H1 (cell line): Measurements from ENCODE around the gene UTP15. TPM values are rescaled to one million over a fixed set of nuclear protein-coding genes. Genes with fewer than 3 reads are reported as not detected.

ENCODE experiments used
- CTCF ChIA-PET: fragments of 300-600 bp; sonication (Branson Sonifier 250); formaldehyde crosslinking; loops from one replicate; lab custom pipeline; 2021; ENCODE audit not compliant: partially characterized antibody; lab: Charles Lee
- POLR2A ChIA-PET: fragments of 300-600 bp; sonication (Branson Sonifier 250); formaldehyde crosslinking; loops from one replicate; lab custom pipeline; 2021; ENCODE audit warnings: inconsistent platforms; ENCODE audit not compliant: partially characterized antibody; lab: Charles Lee
- DNase-seq, 2 experiments: peaks; one replicate each; pipeline versions ENCODE4 v3.0.0 to v3.0.0-alpha.2; 2010 to 2022; ENCODE audit warnings: low spot score in 2 of 2, low read depth in 1 of 2, mixed read lengths in 1 of 2
- FAIRE-seq: peaks from 2 replicates; lab custom pipeline; 2011; peaks lifted over from hg19 to GRCh38; lab: Jason Lieb, UNC
- H2AFZ ChIP-seq: 2 replicates; pipeline ENCODE4 v1.8.1; 2012; ENCODE audit warnings: low read length, inconsistent platforms
- H2AK5ac ChIP-seq: 2 replicates; pipeline ENCODE4 v1.6.1; 2013; ENCODE audit warnings: low read depth, low read length
- H2BK120ac ChIP-seq: replicated peaks from 2 replicates; pipeline ENCODE3; 2013; ENCODE audit warnings: low read depth, low read length, inconsistent platforms
- H2BK12ac ChIP-seq: 2 replicates; pipeline ENCODE4 v1.6.1; 2013; ENCODE audit warnings: low read depth, low read length
- H2BK15ac ChIP-seq: 2 replicates; pipeline ENCODE4 v1.6.1; 2013; ENCODE audit warnings: low read length
- H2BK20ac ChIP-seq: 2 replicates; pipeline ENCODE4 v1.6.1; 2013; ENCODE audit warnings: low read length
- H2BK5ac ChIP-seq: 2 replicates; pipeline ENCODE4 v1.6.1; 2013; ENCODE audit warnings: low read depth, low read length
- H3K14ac ChIP-seq: 2 replicates; pipeline ENCODE4 v1.6.1; 2013; ENCODE audit warnings: inconsistent platforms; ENCODE audit not compliant: insufficient read length
- H3K18ac ChIP-seq: 2 replicates; pipeline ENCODE4 v1.6.1; 2013; ENCODE audit warnings: low read length; ENCODE audit errors: extremely low read depth
- H3K23ac ChIP-seq: 2 replicates; pipeline ENCODE4 v1.6.1; 2013; ENCODE audit warnings: inconsistent platforms; ENCODE audit not compliant: insufficient read length
- H3K23me2 ChIP-seq: 2 replicates; pipeline ENCODE4 v1.6.1; 2013; ENCODE audit warnings: low read depth, low read length
- H3K27ac ChIP-seq: 2 replicates; pipeline ENCODE4 v1.6.1; 2011; ENCODE audit warnings: low read depth, low read length, inconsistent platforms
- H3K27me3 ChIP-seq, 4 experiments: replicated peaks in 1 of 4; 1 replicate in 1 of 4; 2 replicates in 3 of 4; pipeline versions ENCODE4 v1.6.1 to v1.8.1; 2011 to 2013; ENCODE audit warnings: low read length in 3 of 4, mild to moderate bottlenecking in 3 of 4, inconsistent platforms in 2 of 4, mixed read lengths in 2 of 4, moderate library complexity in 1 of 4; ENCODE audit not compliant: control insufficient read depth in 3 of 4, insufficient read depth in 3 of 4; ENCODE audit errors: extremely low read depth in 1 of 4
- H3K36me3 ChIP-seq, 4 experiments: 2 replicates each; pipeline versions ENCODE4 v1.6.1 to v1.8.1; 2011 to 2013; ENCODE audit warnings: mild to moderate bottlenecking in 4 of 4, low read length in 3 of 4, moderate library complexity in 2 of 4, control low read depth in 1 of 4, inconsistent platforms in 1 of 4; ENCODE audit not compliant: insufficient read depth in 4 of 4, control insufficient read depth in 2 of 4
- H3K4ac ChIP-seq: replicated peaks from 2 replicates; pipeline ENCODE3; 2013; ENCODE audit warnings: low read length, low read depth, mixed read lengths, inconsistent platforms; ENCODE audit not compliant: insufficient read length
- H3K4me1 ChIP-seq, 4 experiments: replicated peaks in 1 of 4; 1 replicate in 1 of 4; 2 replicates in 3 of 4; pipeline versions ENCODE4 v1.6.1 to v1.8.1; 2011 to 2013; ENCODE audit warnings: low read length in 3 of 4, inconsistent platforms in 2 of 4, mixed read lengths in 1 of 4; ENCODE audit not compliant: insufficient read depth in 4 of 4, control insufficient read depth in 3 of 4
- H3K4me2 ChIP-seq, 2 experiments: 2 replicates each; pipeline versions ENCODE4 v1.6.1 to v1.8.1; 2011 to 2013; ENCODE audit warnings: low read depth in 2 of 2, low read length in 2 of 2, control low read depth in 1 of 2, inconsistent platforms in 1 of 2, mild to moderate bottlenecking in 1 of 2; ENCODE audit not compliant: insufficient read depth in 1 of 2
- H3K4me3 ChIP-seq, 4 experiments: fragments of 200-600, 300-600 bp in 1 of 4; sonication (generic), shearing (Covaris generic), sonication (Bioruptor Twin) in 1 of 4; 2 replicates each; pipeline versions ENCODE4 v1.5.1 to v1.8.1; 2011 to 2016; ENCODE audit warnings: low read length in 4 of 4, low read depth in 3 of 4, control low read depth in 2 of 4, inconsistent platforms in 2 of 4, mild to moderate bottlenecking in 2 of 4, mixed read lengths in 1 of 4, moderate library complexity in 1 of 4; ENCODE audit not compliant: insufficient read depth in 2 of 4; ENCODE audit errors: extremely low read depth in 1 of 4
- H3K56ac ChIP-seq: replicated peaks from 2 replicates; pipeline ENCODE3; 2013; ENCODE audit warnings: low read depth, mild to moderate bottlenecking, mixed read lengths, low read length, inconsistent platforms; ENCODE audit not compliant: insufficient read length
- H3K79me1 ChIP-seq: 2 replicates; pipeline ENCODE4 v1.6.1; 2013; ENCODE audit warnings: low read depth, low read length, control low read depth
- H3K79me2 ChIP-seq, 2 experiments: 2 replicates each; pipeline versions ENCODE4 v1.6.1 to v1.8.1; 2012 to 2013; ENCODE audit warnings: low read length in 2 of 2, mild to moderate bottlenecking in 2 of 2, inconsistent platforms in 1 of 2; ENCODE audit not compliant: insufficient read depth in 2 of 2, control insufficient read depth in 1 of 2
- H3K9ac ChIP-seq, 4 experiments: replicated peaks in 1 of 4; 1 replicate in 1 of 4; 2 replicates in 3 of 4; pipeline versions ENCODE4 v1.6.1 to v1.8.1; 2011 to 2013; ENCODE audit warnings: low read depth in 3 of 4, low read length in 3 of 4, control low read depth in 2 of 4, mild to moderate bottlenecking in 2 of 4, moderate library complexity in 2 of 4, inconsistent platforms in 1 of 4; ENCODE audit errors: extremely low read depth in 1 of 4
- H3K9me3 ChIP-seq, 2 experiments: 2 replicates each; pipeline versions ENCODE4 v1.6.1 to v1.8.1; 2012 to 2013; ENCODE audit warnings: mild to moderate bottlenecking in 2 of 2, moderate library complexity in 2 of 2, control low read depth in 1 of 2, inconsistent platforms in 1 of 2, low read depth in 1 of 2, low read length in 1 of 2, mixed read lengths in 1 of 2; ENCODE audit not compliant: insufficient read depth in 2 of 2
- H4K20me1 ChIP-seq, 2 experiments: replicated peaks in 1 of 2; 2 replicates each; pipeline versions ENCODE3 to v1.8.1; 2011 to 2013; ENCODE audit warnings: inconsistent platforms in 2 of 2, low read length in 2 of 2, mild to moderate bottlenecking in 1 of 2; ENCODE audit not compliant: insufficient read depth in 2 of 2, control insufficient read depth in 1 of 2
- H4K5ac ChIP-seq: 2 replicates; pipeline ENCODE4 v1.6.1; 2013; ENCODE audit warnings: low read length, low read depth, mixed read lengths, inconsistent platforms; ENCODE audit not compliant: insufficient read length
- H4K8ac ChIP-seq: 2 replicates; pipeline ENCODE4 v1.8.0; 2013; ENCODE audit warnings: mild to moderate bottlenecking, moderate library complexity, low read length, inconsistent platforms; ENCODE audit not compliant: insufficient read depth; ENCODE audit errors: extremely low read depth
- H4K91ac ChIP-seq: replicated peaks from 2 replicates; pipeline ENCODE3; 2013; ENCODE audit warnings: low read length, mixed read lengths, inconsistent platforms; ENCODE audit not compliant: insufficient read length
- BCL11A ChIP-seq, 2 experiments: IDR thresholded peaks; one replicate each; pipeline ENCODE4 v1.6.1; 2011; ENCODE audit warnings: low read depth in 2 of 2, low read length in 2 of 2, mild to moderate bottlenecking in 2 of 2
- CEBPB ChIP-seq: IDR thresholded peaks from 2 replicates; pipeline ENCODE4 v1.6.1; 2012; ENCODE audit warnings: low read depth, low read length
- HDAC2 ChIP-seq, 2 experiments: fragments of 300-600 bp in 1 of 2; sonication (generic) in 1 of 2; IDR thresholded peaks; 2 replicates each; pipeline ENCODE4 v1.6.1; 2011 to 2012; ENCODE audit warnings: low read depth in 2 of 2, low read length in 2 of 2, mild to moderate bottlenecking in 2 of 2, moderate library complexity in 2 of 2, borderline replicate concordance in 1 of 2, inconsistent platforms in 1 of 2
- KDM1A ChIP-seq: fragments of 200-600, 300-600 bp; sonication (generic); IDR thresholded peaks from 2 replicates; pipeline ENCODE4 v1.7.1; 2016; ENCODE audit warnings: mild to moderate bottlenecking, low read length, borderline replicate concordance
- KDM4A ChIP-seq: IDR thresholded peaks from one replicate; pipeline ENCODE4 v1.7.1; 2012; ENCODE audit warnings: low read depth, mild to moderate bottlenecking, moderate library complexity, low read length, inconsistent platforms; ENCODE audit not compliant: severe bottlenecking
- SP2 ChIP-seq: IDR thresholded peaks from 2 replicates; pipeline ENCODE4 v1.6.1; 2012; ENCODE audit warnings: mild to moderate bottlenecking, low read length, inconsistent platforms
- SRF ChIP-seq: IDR thresholded peaks from 2 replicates; pipeline ENCODE4 v1.6.1; 2011; ENCODE audit warnings: mild to moderate bottlenecking, low read depth, low read length, moderate library complexity
- WGBS, 2 experiments: shearing (Covaris generic) in 1 of 2; methylation state at CpG; one replicate each; pipeline versions ENCODE4 v1.1.6 to v1.1.7; 2013 to 2015; ENCODE audit warnings: low lambda C conversion rate in 2 of 2, mixed read lengths in 2 of 2, inconsistent platforms in 1 of 2, low coverage in 1 of 2, missing lambda C conversion rate in 1 of 2; ENCODE audit not compliant: insufficient replicate concordance in 2 of 2, insufficient coverage in 1 of 2, insufficient read length in 1 of 2; ENCODE audit errors: extremely low coverage in 1 of 2, missing lambda C conversion rate in 1 of 2; 5-methylcytosine and 5-hydroxymethylcytosine counted together
- polyA plus RNA-seq, 7 experiments: library from polyadenylated mRNA; depleted of rRNA in 3 of 7; stranded (reverse) in 5 of 7; unstranded in 2 of 7; fragments of >200 nt in 5 of 7; fragments of 200-250 nt in 2 of 7; gene quantifications; 1 replicate in 5 of 7; 2 replicates in 1 of 7; 4 replicates in 1 of 7; pipeline versions ENCODE4 v1.2.1 to v1.2.3, GENCODE V29; 2011 to 2013; ENCODE audit warnings: missing spikeins in 2 of 7, mixed read lengths in 2 of 7
- total RNA-seq: library from RNA; stranded (reverse); fragmentation: NEBNext Ultra II Directional; extraction: Animal tissue kit (Norgen Biotek cat#: 25700); gene quantifications from 2 replicates; pipeline ENCODE4 v1.2.1, GENCODE V29; 2021

The UTP15 gene
- total and polyA plus RNA-seq, 2 of the 8 experiments (the other 6 are each of a cell fraction or from before 2014, with no cell fraction given): 14.3 to 33.6 TPM

GRCh38 chr5:73545403-73545779 lies 20.2 kb upstream of the UTP15 start:
- no peak overlapping the region for H2BK5ac ChIP-seq
- H3K4ac ChIP-seq: no peak overlapping the region
- no peak overlapping the region for H2BK15ac ChIP-seq
- no peak overlapping the region for H3K4me2 ChIP-seq
- no peak overlapping the region for H2BK20ac ChIP-seq
- H2BK120ac ChIP-seq: no peak overlapping the region
- no peaks in the 10 kb centered on the region for H3K36me3 ChIP-seq
- no peak overlapping the region for H3K23ac ChIP-seq
- H3K56ac ChIP-seq: no peak overlapping the region
- H3K23me2 ChIP-seq: peaks cover 1% of the 10 kb centered on the region; the same call in 1 of the 2 replicates
- H2AFZ ChIP-seq: no peak overlapping the region
- no peak for DNase-seq
- H3K27ac ChIP-seq: no peak overlapping the region
- no peaks in the 10 kb centered on the region for H3K9me3 ChIP-seq
- H3K79me2 ChIP-seq: no peaks in the 10 kb centered on the region
- H3K4me1 ChIP-seq: no peaks in the 10 kb centered on the region
- CTCF ChIA-PET: interaction anchor here (0.7 to 1.8 kb wide), 3 partner anchors 9 to 96 kb away, joined by 3 to 5 read pairs (median 4); partner anchors contain the start of gene FOXD1
- H4K8ac ChIP-seq: no peak overlapping the region
- H3K9ac ChIP-seq: no peak overlapping the region
- H3K14ac ChIP-seq: no peak overlapping the region
- WGBS, 2 experiments: 84% methylated on average over 1 of the region's 1 CpG; no CpG with 5 or more reads in 1 of the 2 experiments
- no peak overlapping the region for H3K18ac ChIP-seq
- POLR2A ChIA-PET: no interaction called here
- no peak overlapping the region for H2BK12ac ChIP-seq
- H4K91ac ChIP-seq: no peak overlapping the region
- no peaks in the 10 kb centered on the region for H3K27me3 ChIP-seq
- H4K20me1 ChIP-seq: no peaks in the 10 kb centered on the region
- no peak overlapping the region for H3K4me3 ChIP-seq
- no peak for TF ChIP-seq CEBPB
- no peak for TF ChIP-seq KDM1A
- TF ChIP-seq SP2: no peak
- TF ChIP-seq SRF: no peak
- no peak for TF ChIP-seq BCL11A (IDR thresholded peaks at IDR 0.05; ENCODE audit: low read depth in 2 of 2, low read length in 2 of 2)
- no peak for TF ChIP-seq HDAC2 (IDR thresholded peaks at IDR 0.05; ENCODE audit: borderline replicate concordance in 1 of 2, low read depth in 2 of 2, low read length in 2 of 2)
- no peak for TF ChIP-seq KDM4A
- TF ChIP-seq, all 59 proteins: peak for 0
- H2AK5ac ChIP-seq: no peak overlapping the region
- no peak overlapping the region for H4K5ac ChIP-seq
- FAIRE-seq: no peak
- no peaks in the 10 kb centered on the region for H3K79me1 ChIP-seq
